ENCODE results near the gene EMP3.

The EMP3 gene

GRCh38 chr19:48342841-48343540 lies 17.6 kb downstream of the EMP3 start:
- no peak for DNase-seq

GRCh38 chr19:48344892-48345291 lies 19.5 kb downstream of the EMP3 start:
- no peak for DNase-seq

- no peak for DNase-seq
Observed at GRCh38 chr19:48346191-48346590, 20.8 kb downstream of the EMP3 start.

GRCh38 chr19:48348045-48348444 lies 22.7 kb downstream of the EMP3 start:
- peak in 2 of 58 donors; percentile 12 to 13 for DNase-seq

- no peak for DNase-seq
Observed at GRCh38 chr19:48348737-48349136, 23.4 kb downstream of the EMP3 start.

GRCh38 chr19:48350856-48351255 lies 25.5 kb downstream of the EMP3 start:
- no peak for DNase-seq

- DNase-seq = peak in 20 of 58 donors; percentile 2 to 64 (median 15)
Observed at GRCh38 chr19:48351341-48351752, 26.0 kb downstream of the EMP3 start.

- DNase-seq = no peak
Observed at GRCh38 chr19:48353677-48354076, 28.3 kb downstream of the EMP3 start.

- DNase-seq = no peak
Observed at GRCh38 chr19:48354332-48354992, 29.1 kb downstream of the EMP3 start.

GRCh38 chr19:48355365-48355954 lies 30.1 kb downstream of the EMP3 start:
- DNase-seq = no peak

GRCh38 chr19:48359123-48359522 lies 33.8 kb downstream of the EMP3 start:
- DNase-seq = no peak

- DNase-seq = no peak
Observed at GRCh38 chr19:48361912-48362311, 36.6 kb downstream of the EMP3 start.

- DNase-seq = peak; percentile 47 to 99 (median 93)
Observed at GRCh38 chr19:48362716-48363499, 37.6 kb downstream of the EMP3 start.

- DNase-seq = peak in 15 of 58 donors; percentile 52 to 84 (median 69)
Observed at GRCh38 chr19:48363500-48363809, 38.1 kb downstream of the EMP3 start.

- peak; percentile 96 to 100 (median 99) for DNase-seq
Observed at GRCh38 chr19:48363810-48364597, 38.7 kb downstream of the EMP3 start, which contains the start of the genes SYNGR4 and TMEM143. Gene SYNGR4 (plus strand): TSS chr19:48364367. CDS start chr19:48365843, 1,476 bp downstream. Gene TMEM143 (minus strand): TSS chr19:48363940. CDS start chr19:48363920, 20 bp downstream.

GRCh38 chr19:48364598-48365348 lies 39.4 kb downstream of the EMP3 start:
- DNase-seq = no peak

GRCh38 chr19:48365602-48366001 lies 40.2 kb downstream of the EMP3 start:
- no peak for DNase-seq

GRCh38 chr19:48367855-48368254 lies 42.5 kb downstream of the EMP3 start:
- DNase-seq = no peak

- DNase-seq = no peak
Observed at GRCh38 chr19:48368936-48369335, 43.6 kb downstream of the EMP3 start.

- no peak for DNase-seq
Observed at GRCh38 chr19:48370955-48371354, 45.6 kb downstream of the EMP3 start.
